ENCODE data around the gene FXYD5. TPM values are rescaled to one million over a fixed set of nuclear protein-coding genes. Genes with fewer than 3 reads are reported as not detected.
"Not testable (repeated sequence)": the region's sequence is repeated elsewhere in the genome, so short reads cannot be mapped to it uniquely, and the experiment has no call there.

FXYD5 gene
- total and polyA plus RNA-seq, 8 donors, result 2.6 to 101 (median 16.8) TPM

- Histone ChIP-seq H3K4me1 (no peaks in the 10 kb centered on the region), H3K27me3 (no peaks in the 10 kb centered on the region), H3K36me3 (no peaks in the 10 kb centered on the region), H3K27ac (no peak overlapping the region), H3K9me3 (no peaks in the 10 kb centered on the region), H3K4me3 (no peak overlapping the region)
- TF ChIP-seq CTCF (IDR thresholded peaks at IDR 0.05), result no peak
- ATAC-seq (no peak), FAIRE-seq (no peak), DNase-seq (no peak)
- WGBS, 2 donors, result 74 to 92% methylated on average over 1 of the region's 1 CpG
- intact Hi-C loops (cut with DNase I), result no loop called here
These were observed 29.7 kb downstream of the FXYD5 start for GRCh38 chr19:35184267-35184666.

GRCh38 chr19:35184884-35185283 is 30.3 kb downstream of the FXYD5 start:
- no peak overlapping the region for H3K4me3 ChIP-seq
- H3K9me3 ChIP-seq, result no peaks in the 10 kb centered on the region
- 52 to 68% methylated on average over 2 of the region's 2 CpGs for WGBS, 2 donors
- H3K4me1 ChIP-seq, result no peaks in the 10 kb centered on the region
- ATAC-seq, result no peak
- TF ChIP-seq CTCF (IDR thresholded peaks at IDR 0.05), result no peak
- H3K27ac ChIP-seq, result no peak overlapping the region
- no peaks in the 10 kb centered on the region for H3K36me3 ChIP-seq
- intact Hi-C loops (cut with DNase I), result no loop called here
- no peak for FAIRE-seq
- no peaks in the 10 kb centered on the region for H3K27me3 ChIP-seq
- DNase-seq, result no peak

GRCh38 chr19:35194012-35194984 is 39.8 kb downstream of the FXYD5 start:
- ATAC-seq, result no peak
- intact Hi-C loops (cut with DNase I), result no loop called here
- peaks cover 0 to 4% (median 0%) of the 10 kb centered on the region in 3 donors for H3K4me1 ChIP-seq
- no peak overlapping the region for H3K27ac ChIP-seq
- H3K27me3 ChIP-seq, result no peaks in the 10 kb centered on the region
- no peak for DNase-seq
- no peaks in the 10 kb centered on the region for H3K9me3 ChIP-seq
- no peaks in the 10 kb centered on the region for H3K36me3 ChIP-seq
- no peak for FAIRE-seq
- 67 to 70% methylated on average over 9 of the region's 9 CpGs for WGBS, 2 donors
- H3K4me3 ChIP-seq, result no peak overlapping the region
- TF ChIP-seq CTCF (IDR thresholded peaks at IDR 0.05), result no peak

GRCh38 chr19:35195830-35196229 is 41.3 kb downstream of the FXYD5 start:
- 32 to 46% methylated on average over 2 of the region's 2 CpGs for WGBS, 2 donors
- intact Hi-C loops (cut with DNase I), result no loop called here
- DNase-seq (no peak), ATAC-seq (peak in 2 of 4 donors; percentile 39 to 41), FAIRE-seq (no peak)
- Histone ChIP-seq H3K4me3 (no peak overlapping the region), H3K27ac (no peak overlapping the region), H3K9me3 (no peaks in the 10 kb centered on the region), H3K36me3 (no peaks in the 10 kb centered on the region), H3K4me1 (peaks cover 0 to 4% (median 0%) of the 10 kb centered on the region in 3 donors), H3K27me3 (no peaks in the 10 kb centered on the region)
- TF ChIP-seq CTCF (IDR thresholded peaks at IDR 0.05), result no peak

GRCh38 chr19:35196861-35197260 is 42.3 kb downstream of the FXYD5 start:
- H3K9me3 ChIP-seq; H3K36me3 ChIP-seq; H3K27me3 ChIP-seq; H3K4me3 ChIP-seq; intact Hi-C loops (cut with DNase I); FAIRE-seq; H3K4me1 ChIP-seq; ATAC-seq; DNase-seq; H3K27ac ChIP-seq: not testable (repeated sequence)
- 73 to 74% methylated on average over 6 of the region's 6 CpGs for WGBS, 2 donors

Measured in pancreas (tissue), 10 donors.